ENCODE measurements around the gene MAL. TPM values are rescaled to one million over a fixed set of nuclear protein-coding genes. Genes with fewer than 3 reads are reported as not detected.

MAL gene
- total and polyA plus RNA-seq, 2 of the 13 experiments (the other 11 are each of a cell fraction or from before 2014, with no cell fraction given) = not detected

GRCh38 chr2:95076705-95077529 lies 51.4 kb downstream of the MAL start (continued):
- TF ChIP-seq FOXJ3 (CRISPR knock-in tag; IDR thresholded peaks at IDR 0.05; ENCODE audit: borderline replicate concordance) = no peak
- TF ChIP-seq, protein P1, sequence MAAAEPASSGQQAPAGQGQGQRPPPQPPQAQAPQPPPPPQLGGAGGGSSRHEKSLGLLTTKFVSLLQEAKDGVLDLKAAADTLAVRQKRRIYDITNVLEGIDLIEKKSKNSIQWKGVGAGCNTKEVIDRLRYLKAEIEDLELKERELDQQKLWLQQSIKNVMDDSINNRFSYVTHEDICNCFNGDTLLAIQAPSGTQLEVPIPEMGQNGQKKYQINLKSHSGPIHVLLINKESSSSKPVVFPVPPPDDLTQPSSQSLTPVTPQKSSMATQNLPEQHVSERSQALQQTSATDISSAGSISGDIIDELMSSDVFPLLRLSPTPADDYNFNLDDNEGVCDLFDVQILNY (CRISPR knock-in tag; conservative IDR thresholded peaks at IDR 0.05) = peak; percentile 40; the same call in 1 of the 2 replicates
- TF ChIP-seq PAWR (CRISPR knock-in tag; IDR thresholded peaks at IDR 0.05; ENCODE audit: borderline replicate concordance) = no peak
- no peak for TF ChIP-seq CENPT (CRISPR knock-in tag; IDR thresholded peaks at IDR 0.05; ENCODE audit: low read depth)
- no peak for TF ChIP-seq SMAD9 (CRISPR knock-in tag; IDR thresholded peaks at IDR 0.05)
- no peak for TF ChIP-seq ZKSCAN5 (CRISPR knock-in tag; IDR thresholded peaks at IDR 0.05)
- TF ChIP-seq CBX5 (CRISPR knock-in tag; IDR thresholded peaks at IDR 0.05; ENCODE audit: borderline replicate concordance) = peak; percentile 59; the same call in 1 of the 2 replicates
- no peak for TF ChIP-seq CAMTA2 (CRISPR knock-in tag; IDR thresholded peaks at IDR 0.05; ENCODE audit: borderline replicate concordance)
- peak; percentile 67; the same call in 1 of the 2 replicates for TF ChIP-seq WIZ (CRISPR knock-in tag; IDR thresholded peaks at IDR 0.05)
- 0 out of 2 replicates have a peak, but pooled peaks have one; percentile 60 for TF ChIP-seq RBAK (CRISPR knock-in tag; IDR thresholded peaks at IDR 0.05)
- TF ChIP-seq NFATC3 (CRISPR knock-in tag; IDR thresholded peaks at IDR 0.05) = no peak
- peak; percentile 38 for TF ChIP-seq TEAD3 (CRISPR knock-in tag; optimal IDR thresholded peaks at IDR 0.05; ENCODE audit: borderline replicate concordance)
- TF ChIP-seq, protein P2, sequence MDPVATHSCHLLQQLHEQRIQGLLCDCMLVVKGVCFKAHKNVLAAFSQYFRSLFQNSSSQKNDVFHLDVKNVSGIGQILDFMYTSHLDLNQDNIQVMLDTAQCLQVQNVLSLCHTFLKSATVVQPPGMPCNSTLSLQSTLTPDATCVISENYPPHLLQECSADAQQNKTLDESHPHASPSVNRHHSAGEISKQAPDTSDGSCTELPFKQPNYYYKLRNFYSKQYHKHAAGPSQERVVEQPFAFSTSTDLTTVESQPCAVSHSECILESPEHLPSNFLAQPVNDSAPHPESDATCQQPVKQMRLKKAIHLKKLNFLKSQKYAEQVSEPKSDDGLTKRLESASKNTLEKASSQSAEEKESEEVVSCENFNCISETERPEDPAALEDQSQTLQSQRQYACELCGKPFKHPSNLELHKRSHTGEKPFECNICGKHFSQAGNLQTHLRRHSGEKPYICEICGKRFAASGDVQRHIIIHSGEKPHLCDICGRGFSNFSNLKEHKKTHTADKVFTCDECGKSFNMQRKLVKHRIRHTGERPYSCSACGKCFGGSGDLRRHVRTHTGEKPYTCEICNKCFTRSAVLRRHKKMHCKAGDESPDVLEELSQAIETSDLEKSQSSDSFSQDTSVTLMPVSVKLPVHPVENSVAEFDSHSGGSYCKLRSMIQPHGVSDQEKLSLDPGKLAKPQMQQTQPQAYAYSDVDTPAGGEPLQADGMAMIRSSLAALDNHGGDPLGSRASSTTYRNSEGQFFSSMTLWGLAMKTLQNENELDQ (CRISPR knock-in tag; IDR thresholded peaks at IDR 0.05; ENCODE audit: borderline replicate concordance) = no peak
- TF ChIP-seq ZBTB42 (CRISPR knock-in tag; IDR thresholded peaks at IDR 0.05) = no peak
- TF ChIP-seq SCMH1 (CRISPR knock-in tag; IDR thresholded peaks at IDR 0.05; ENCODE audit: borderline replicate concordance) = no peak
- TF ChIP-seq ZNF382 (CRISPR knock-in tag; IDR thresholded peaks at IDR 0.05; ENCODE audit: borderline replicate concordance) = no peak
- TF ChIP-seq BCL3 (CRISPR knock-in tag; IDR thresholded peaks at IDR 0.05) = no peak
- TF ChIP-seq ZNF7 (CRISPR knock-in tag; IDR thresholded peaks at IDR 0.05) = no peak
- no peak for TF ChIP-seq POLR2G (IDR thresholded peaks at IDR 0.05; ENCODE audit: low read depth, low read length)
- TF ChIP-seq, protein P3, sequence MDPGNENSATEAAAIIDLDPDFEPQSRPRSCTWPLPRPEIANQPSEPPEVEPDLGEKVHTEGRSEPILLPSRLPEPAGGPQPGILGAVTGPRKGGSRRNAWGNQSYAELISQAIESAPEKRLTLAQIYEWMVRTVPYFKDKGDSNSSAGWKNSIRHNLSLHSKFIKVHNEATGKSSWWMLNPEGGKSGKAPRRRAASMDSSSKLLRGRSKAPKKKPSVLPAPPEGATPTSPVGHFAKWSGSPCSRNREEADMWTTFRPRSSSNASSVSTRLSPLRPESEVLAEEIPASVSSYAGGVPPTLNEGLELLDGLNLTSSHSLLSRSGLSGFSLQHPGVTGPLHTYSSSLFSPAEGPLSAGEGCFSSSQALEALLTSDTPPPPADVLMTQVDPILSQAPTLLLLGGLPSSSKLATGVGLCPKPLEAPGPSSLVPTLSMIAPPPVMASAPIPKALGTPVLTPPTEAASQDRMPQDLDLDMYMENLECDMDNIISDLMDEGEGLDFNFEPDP (CRISPR knock-in tag; conservative IDR thresholded peaks at IDR 0.05) = no peak
- TF ChIP-seq MTF1 (CRISPR knock-in tag; IDR thresholded peaks at IDR 0.05) = no peak
- no peak for TF ChIP-seq PRPF4 (IDR thresholded peaks at IDR 0.05; ENCODE audit: low read depth, low read length, poor library complexity, severe bottlenecking)
- TF ChIP-seq STAT5B (CRISPR knock-in tag; IDR thresholded peaks at IDR 0.05) = no peak

All from HepG2 (cell line).